NCI-H82 (cell line): Measurements from ENCODE around the gene PYGB.

ENCODE experiments used
- DNase-seq: peaks from one replicate; lab custom pipeline; 2025; lab: John Stamatoyannopoulos, UW

Gene PYGB

GRCh38 chr20:25216199-25216945 is 31.5 kb upstream of the PYGB start:
- DNase-seq = no peak

GRCh38 chr20:25217161-25218108 is 30.4 kb upstream of the PYGB start:
- no peak for DNase-seq

DNA sequence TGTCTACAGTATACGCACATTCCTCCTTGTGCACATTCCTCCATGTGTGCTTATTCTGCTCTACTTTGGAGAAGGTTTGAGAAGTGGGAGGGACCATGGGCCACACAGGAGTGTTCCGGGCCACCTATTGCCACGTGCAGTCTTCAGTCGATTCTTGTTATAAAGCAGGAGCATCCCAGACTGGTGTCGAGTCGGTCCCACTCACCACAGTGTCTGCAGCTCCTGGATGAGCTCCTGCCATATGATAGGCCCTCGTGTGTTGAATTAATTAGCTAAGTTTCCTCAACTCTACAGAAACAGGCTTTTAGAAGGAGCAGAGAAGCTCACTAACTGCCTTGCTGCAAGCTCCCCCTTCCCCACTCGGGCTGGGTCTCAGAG is 29.8 kb upstream of the PYGB start:
- no peak for DNase-seq

DNA sequence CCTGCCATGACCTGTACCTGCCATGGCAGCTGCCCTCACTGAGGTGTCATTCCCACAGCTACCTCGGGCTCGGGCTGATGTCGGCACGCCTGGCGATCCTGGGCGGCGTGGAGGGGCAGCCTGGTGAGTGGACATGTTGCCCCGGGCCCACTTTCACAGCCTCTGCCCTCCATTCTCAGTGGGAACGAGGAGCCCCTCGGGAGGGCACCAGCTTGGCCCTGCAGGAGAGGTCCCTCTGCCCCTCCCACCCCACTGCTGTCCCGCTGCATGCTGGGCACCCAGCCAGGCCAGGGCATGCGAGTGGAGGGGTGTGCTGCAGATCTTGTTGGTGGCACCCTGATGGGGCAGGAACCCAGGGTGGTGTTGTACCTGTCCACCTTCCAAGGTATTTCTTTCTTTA is 29.4 kb upstream of the PYGB start:
- DNase-seq = no peak

DNA sequence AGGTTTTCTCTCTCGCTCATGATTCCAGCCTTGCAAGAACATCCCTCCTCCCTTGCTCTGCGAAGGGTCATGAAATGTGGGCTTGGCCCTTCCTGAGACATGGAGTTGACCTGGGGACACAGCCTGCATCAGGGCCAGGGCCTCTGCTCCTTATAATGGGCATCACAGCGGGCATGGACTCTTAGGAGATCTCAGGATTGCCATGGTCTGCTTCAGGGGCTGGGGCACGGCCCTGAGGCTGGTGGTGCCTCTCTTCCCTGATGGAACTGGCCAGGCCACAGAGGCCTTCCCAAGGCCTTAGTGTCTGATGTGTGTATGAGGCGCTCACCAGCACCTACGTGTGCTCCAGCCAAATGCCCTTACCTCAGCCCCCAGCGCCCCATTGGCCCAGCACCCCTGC is 28.5 kb upstream of the PYGB start:
- DNase-seq = no peak

GRCh38 chr20:25220021-25220730 is 27.7 kb upstream of the PYGB start:
- DNase-seq = peak; percentile 66

- no peak for DNase-seq
Observed at GRCh38 chr20:25220810-25221591, 26.9 kb upstream of the PYGB start.

DNA sequence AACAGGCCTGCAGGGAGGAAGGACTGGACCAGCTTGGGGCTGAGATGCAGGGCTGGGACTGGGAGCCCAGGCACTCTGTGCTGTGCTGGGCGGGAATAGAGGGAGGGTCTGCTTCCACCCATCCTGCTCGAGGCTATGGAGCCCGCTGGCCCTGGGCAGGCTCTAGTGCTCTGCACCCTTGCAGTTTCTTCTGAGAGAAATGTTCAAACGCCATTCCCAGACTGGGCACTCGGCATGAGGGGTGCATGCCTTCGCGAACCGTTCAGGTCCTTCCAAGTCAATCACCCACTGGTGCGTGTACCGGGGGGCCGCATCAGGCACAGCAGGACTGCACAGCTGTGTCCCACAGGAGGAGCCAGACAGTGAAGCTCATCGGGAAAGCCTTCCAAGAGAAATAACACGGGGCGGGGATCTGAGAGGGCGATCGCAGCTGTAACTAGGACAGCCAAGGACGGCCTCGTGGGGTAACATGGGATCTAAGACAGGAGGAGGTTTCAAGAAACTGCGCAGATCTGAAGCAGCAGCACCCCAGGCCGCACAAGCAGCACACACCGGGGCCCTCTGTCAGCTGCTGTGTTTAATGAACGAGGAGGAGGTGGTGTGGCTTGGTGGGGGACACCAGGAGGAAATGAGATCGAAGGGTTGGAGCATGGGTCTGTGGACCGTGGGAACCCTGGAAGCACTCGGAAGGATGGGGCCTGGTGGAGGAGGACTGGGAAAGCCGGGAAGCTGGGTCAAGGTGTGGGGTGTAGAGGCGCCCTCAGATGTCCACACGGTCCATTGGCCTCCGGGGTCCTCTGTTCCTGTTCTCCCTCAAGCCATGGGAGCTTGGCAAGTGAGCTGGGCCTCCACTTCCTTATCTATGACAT is 26.1 kb upstream of the PYGB start:
- DNase-seq = no peak

DNA sequence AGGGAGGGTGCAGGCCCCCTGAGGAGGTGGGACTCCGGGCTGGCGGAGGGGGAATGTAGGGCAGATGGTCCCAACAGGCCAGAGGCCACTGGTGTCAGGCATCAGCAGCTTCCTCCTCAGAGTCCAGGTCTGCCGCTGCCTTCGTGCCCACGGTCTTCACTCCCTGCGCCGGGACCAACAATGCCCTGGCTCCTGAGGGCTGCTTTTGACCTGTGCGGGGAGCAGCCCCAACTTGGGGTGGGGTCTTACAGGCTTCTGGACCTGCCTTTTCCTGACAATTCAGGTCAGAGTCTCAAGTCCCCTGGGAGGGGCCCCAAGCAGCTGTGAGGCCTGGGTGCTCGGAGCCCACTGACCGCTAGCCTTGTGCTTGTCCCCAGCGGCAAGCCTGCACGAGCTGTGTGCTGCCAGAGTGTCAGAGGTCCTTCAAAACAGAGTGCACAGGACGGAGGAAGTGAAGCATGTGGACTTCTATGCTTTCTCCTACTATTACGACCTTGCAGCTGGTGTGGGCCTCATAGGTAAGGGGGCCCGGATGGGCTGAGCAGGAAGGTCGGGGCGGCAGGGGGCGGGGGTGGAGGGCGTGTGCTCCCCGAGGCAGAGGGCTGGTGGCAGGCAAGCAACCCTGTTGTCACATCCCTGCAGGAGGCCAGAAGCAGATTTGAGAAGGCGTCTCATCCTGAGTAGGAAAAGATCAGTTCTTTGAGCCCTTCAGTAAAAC is 25.3 kb upstream of the PYGB start:
- no peak for DNase-seq

- DNase-seq = peak; percentile 13
Observed at GRCh38 chr20:25223179-25223661, 24.7 kb upstream of the PYGB start.

DNA sequence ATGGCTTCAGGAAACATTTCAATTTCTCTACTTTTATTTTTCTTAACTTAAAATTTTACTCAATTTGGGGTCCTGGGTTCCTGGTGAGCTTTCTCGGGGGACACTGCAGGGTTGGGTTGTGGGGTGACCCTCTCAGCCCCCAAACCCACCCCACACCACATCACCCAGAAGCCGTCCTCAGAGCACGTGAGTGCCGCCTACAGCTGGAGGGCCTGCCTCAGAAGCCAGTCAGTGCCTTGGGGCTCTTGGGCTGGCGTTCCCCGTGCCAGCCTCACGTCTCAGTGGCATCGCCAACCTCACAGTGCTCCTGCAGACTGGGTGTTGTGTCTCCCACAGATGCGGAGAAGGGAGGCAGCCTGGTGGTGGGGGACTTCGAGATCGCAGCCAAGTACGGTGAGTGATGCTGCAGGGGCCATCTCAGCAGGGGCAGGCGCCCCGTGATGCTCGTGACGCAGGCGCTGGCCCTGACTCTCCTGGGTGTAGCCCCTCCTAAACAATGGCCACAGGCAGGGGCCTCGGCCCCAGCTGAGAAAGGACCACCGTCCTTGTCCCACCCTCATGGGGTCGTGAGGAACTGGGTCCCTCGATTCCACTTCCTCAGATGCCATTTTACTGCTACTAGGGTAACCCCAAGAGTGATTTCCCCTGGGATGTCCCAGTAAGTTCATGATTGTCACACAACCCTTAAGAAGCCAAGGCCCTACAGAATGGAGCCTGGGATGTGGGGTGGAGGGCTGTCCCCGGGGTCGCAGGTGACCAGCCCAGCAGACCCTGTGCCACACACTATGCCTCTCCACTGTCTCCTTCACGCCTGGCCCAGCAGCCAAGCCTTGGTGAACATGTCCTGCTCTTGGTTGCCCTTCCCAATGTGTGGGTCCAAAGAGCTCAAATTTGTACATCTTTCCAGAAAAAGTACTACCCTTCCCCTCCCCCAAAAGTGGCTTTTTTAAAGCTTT is 23.8 kb upstream of the PYGB start:
- no peak for DNase-seq

GRCh38 chr20:25224941-25225340 is 22.9 kb upstream of the PYGB start:
- DNase-seq = no peak

GRCh38 chr20:25225642-25226432 is 22.0 kb upstream of the PYGB start:
- DNase-seq = no peak

- DNase-seq = peak; percentile 15
Observed at GRCh38 chr20:25226433-25227316, 21.2 kb upstream of the PYGB start.

GRCh38 chr20:25227317-25227831 is 20.5 kb upstream of the PYGB start:
- no peak for DNase-seq

GRCh38 chr20:25229486-25230165 is 18.3 kb upstream of the PYGB start:
- DNase-seq = no peak
